ENCODE results near the gene EFTUD2. TPM values are rescaled to one million over a fixed set of nuclear protein-coding genes. Genes with fewer than 3 reads are reported as not detected.

The EFTUD2 gene
- total RNA-seq, 2 donors from 2014 or later = 31.6 to 49.8 TPM

DNA sequence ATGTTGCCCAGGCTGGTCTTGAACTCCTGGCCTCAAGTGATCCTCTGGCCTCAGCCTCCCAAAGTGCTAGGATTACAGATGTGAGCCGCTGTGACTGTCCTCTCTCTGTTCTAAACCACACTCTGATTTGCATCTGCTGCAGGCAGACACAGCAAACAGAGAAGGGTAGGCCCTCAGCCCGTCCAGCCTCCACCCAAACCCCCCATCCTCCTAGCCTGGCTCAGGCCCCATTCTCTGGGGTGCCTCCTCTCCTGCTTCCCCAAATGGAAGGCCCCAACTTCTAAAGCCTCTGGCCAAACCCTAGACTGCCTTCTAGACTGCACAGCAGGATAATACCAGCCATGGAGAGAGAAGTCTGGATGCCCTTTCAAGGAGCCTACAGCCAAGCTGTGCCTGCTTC, 20.2 kb upstream of the EFTUD2 start:
- intact Hi-C loops (cut with DNase I) = no loop called here
- H3K27me3 ChIP-seq = no peaks in the 10 kb centered on the region
- no peak for DNase-seq
- ATAC-seq = no peak
- no peaks in the 10 kb centered on the region for H3K9me3 ChIP-seq
- 14 to 71% methylated on average over 1 to 2 of the region's 2 CpGs for WGBS, 2 donors
- H3K4me3 ChIP-seq = no peak overlapping the region
- H3K27ac ChIP-seq = no peak overlapping the region
- peaks cover 24% of the 10 kb centered on the region for H3K4me1 ChIP-seq
- TF ChIP-seq, protein P1, sequence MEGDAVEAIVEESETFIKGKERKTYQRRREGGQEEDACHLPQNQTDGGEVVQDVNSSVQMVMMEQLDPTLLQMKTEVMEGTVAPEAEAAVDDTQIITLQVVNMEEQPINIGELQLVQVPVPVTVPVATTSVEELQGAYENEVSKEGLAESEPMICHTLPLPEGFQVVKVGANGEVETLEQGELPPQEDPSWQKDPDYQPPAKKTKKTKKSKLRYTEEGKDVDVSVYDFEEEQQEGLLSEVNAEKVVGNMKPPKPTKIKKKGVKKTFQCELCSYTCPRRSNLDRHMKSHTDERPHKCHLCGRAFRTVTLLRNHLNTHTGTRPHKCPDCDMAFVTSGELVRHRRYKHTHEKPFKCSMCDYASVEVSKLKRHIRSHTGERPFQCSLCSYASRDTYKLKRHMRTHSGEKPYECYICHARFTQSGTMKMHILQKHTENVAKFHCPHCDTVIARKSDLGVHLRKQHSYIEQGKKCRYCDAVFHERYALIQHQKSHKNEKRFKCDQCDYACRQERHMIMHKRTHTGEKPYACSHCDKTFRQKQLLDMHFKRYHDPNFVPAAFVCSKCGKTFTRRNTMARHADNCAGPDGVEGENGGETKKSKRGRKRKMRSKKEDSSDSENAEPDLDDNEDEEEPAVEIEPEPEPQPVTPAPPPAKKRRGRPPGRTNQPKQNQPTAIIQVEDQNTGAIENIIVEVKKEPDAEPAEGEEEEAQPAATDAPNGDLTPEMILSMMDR (IDR thresholded peaks at IDR 0.05) = no peak
- no peak for TF ChIP-seq POLR2A (IDR thresholded peaks at IDR 0.05)
- H3K36me3 ChIP-seq (replicated peaks in 1 of 2; ENCODE audit: insufficient read depth in 1 of 2, low read depth in 2 of 2) = no peaks in the 10 kb centered on the region

DNA sequence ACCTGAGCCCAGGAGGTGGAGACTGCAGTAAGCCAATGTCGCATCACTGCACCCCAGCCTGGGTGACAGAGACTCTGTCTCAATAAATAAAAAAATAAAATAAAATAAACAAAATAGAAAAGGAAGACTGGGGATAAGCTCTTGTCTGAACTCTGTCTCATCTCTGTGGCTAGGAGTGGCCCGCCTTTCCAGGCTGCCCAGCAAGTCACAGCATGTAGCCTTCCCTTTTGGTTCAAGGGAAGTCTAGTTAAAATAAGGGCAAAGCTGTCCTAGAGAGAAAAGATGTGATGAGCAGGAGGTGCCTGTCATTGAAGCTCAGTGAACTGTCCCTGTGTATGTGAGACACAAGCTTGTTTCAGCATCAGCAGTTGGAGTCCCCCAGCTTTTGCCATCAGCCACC, 18.8 kb upstream of the EFTUD2 start:
- no peaks in the 10 kb centered on the region for H3K27me3 ChIP-seq
- H3K4me3 ChIP-seq = no peak overlapping the region
- DNase-seq (no peak), ATAC-seq (no peak)
- H3K36me3 ChIP-seq (replicated peaks in 1 of 2; ENCODE audit: insufficient read depth in 1 of 2, low read depth in 2 of 2) = no peaks in the 10 kb centered on the region
- intact Hi-C loops (cut with DNase I) = no loop called here
- no peaks in the 10 kb centered on the region for H3K9me3 ChIP-seq
- no peak for TF ChIP-seq POLR2A (IDR thresholded peaks at IDR 0.05)
- TF ChIP-seq, protein P1 (IDR thresholded peaks at IDR 0.05) = no peak
- H3K27ac ChIP-seq = peak overlapping the region in 3 of 4 donors; percentile 75 to 86 (median 80)
- peaks cover 24% of the 10 kb centered on the region for H3K4me1 ChIP-seq
- 74 to 79% methylated on average over 2 of the region's 2 CpGs for WGBS, 2 donors

DNA sequence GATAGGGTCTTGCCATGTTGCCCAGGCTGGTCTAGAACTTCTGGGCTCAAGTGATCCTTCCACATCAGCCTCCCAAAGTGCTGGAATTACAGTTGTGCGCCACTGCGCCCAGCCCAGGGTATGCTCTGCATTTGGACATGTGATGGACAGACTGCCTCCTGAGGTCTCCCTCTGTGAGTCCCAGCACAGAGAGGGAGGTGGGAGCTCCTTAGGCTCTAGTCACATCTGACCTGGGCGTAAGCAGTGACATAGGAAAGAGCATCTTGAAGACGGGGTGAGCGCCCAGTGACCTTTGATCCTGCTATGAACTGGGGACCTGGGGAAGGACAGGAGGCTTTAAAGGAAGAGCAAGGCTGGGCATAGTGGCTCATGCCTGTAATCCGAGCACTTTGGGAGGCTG, 18.2 kb upstream of the EFTUD2 start:
- TF ChIP-seq, protein P1 (IDR thresholded peaks at IDR 0.05) = no peak
- no peak for TF ChIP-seq POLR2A (IDR thresholded peaks at IDR 0.05)
- Histone ChIP-seq H3K9me3 (no peaks in the 10 kb centered on the region), H3K27ac (peak overlapping the region; percentile 45 to 86 (median 78)), H3K36me3 (replicated peaks in 1 of 2; ENCODE audit: insufficient read depth in 1 of 2, low read depth in 2 of 2) (no peaks in the 10 kb centered on the region), H3K4me1 (peaks cover 24% of the 10 kb centered on the region), H3K27me3 (no peaks in the 10 kb centered on the region), H3K4me3 (no peak overlapping the region)
- intact Hi-C loops (cut with DNase I) = no loop called here
- DNase-seq = peak in 1 of 4 donors; percentile 7
- WGBS, 2 donors = 72 to 77% methylated on average over 6 of the region's 6 CpGs
- no peak for ATAC-seq

DNA sequence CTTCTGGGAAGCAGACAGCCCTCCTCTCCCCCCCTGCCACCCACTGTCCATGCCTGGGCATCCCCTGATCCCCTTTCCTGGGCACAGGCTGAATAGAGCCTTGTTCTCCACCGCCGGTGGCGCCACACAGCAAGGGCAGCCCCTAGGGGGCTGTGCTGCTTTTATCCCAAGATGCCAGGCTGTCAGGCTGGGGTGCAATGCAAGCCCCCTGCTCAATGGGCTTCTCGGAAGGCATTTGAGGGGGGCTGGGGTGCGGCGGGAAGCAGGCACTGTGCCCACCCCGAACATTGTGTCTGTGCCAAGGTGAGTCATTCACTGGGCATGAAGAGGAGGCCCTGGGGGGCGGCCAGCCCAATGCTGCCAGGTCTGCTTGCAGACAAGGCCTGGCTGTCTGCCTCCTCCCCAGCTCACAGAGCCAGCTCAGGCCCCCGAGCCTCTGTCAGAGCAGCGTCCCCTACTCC, 17.6 kb upstream of the EFTUD2 start:
- TF ChIP-seq POLR2A (IDR thresholded peaks at IDR 0.05) = peak in 1 of 3 donors; percentile 33
- TF ChIP-seq, protein P1 (IDR thresholded peaks at IDR 0.05) = peak in 1 of 7 experiments; percentile 6
- DNase-seq (peak; percentile 66 to 84 (median 80)), ATAC-seq (peak; percentile 77)
- H3K9me3 ChIP-seq = no peaks in the 10 kb centered on the region
- no peaks in the 10 kb centered on the region for H3K27me3 ChIP-seq
- 25 to 49% methylated on average over 6 to 9 of the region's 10 CpGs for WGBS, 2 donors
- H3K36me3 ChIP-seq (replicated peaks in 1 of 2; ENCODE audit: insufficient read depth in 1 of 2, low read depth in 2 of 2) = no peaks in the 10 kb centered on the region
- H3K4me1 ChIP-seq = peaks cover 24% of the 10 kb centered on the region
- intact Hi-C loops (cut with DNase I) = no loop called here
- H3K27ac ChIP-seq = peak overlapping the region; percentile 61 to 86 (median 78)
- no peak overlapping the region for H3K4me3 ChIP-seq

All from body of pancreas (tissue), 4 donors.